Gastrocnemius medialis (tissue), 4 donors: Measurements from ENCODE around the gene UGT1A9.

Experiments
- CTCF ChIP-seq, 5 experiments: fragments of 450-650 bp in 3 of 5; fragments of 200-600 bp in 2 of 5; sonication (generic) in 2 of 5; IDR thresholded peaks in 4 of 5; conservative IDR thresholded peaks in 1 of 5; 1 replicate in 4 of 5; 2 replicates in 1 of 5; pipeline ENCODE4 v1.5.1; 2016 to 2019; ENCODE audit warnings: antibody characterized with exemption in 5 of 5, mild to moderate bottlenecking in 3 of 5, moderate library complexity in 3 of 5
- POLR2A ChIP-seq, 2 donors: fragments of 450-650 bp; IDR thresholded peaks; one replicate each; pipeline ENCODE4 v1.6.1; 2017; ENCODE audit warnings: antibody characterized with exemption in 2 of 2, mild to moderate bottlenecking in 2 of 2, moderate library complexity in 2 of 2

- no peak for TF ChIP-seq CTCF (IDR thresholded peaks at IDR 0.05 in 4 of 5, conservative IDR thresholded peaks at IDR 0.05 in 1 of 5)
- no peak for TF ChIP-seq POLR2A (IDR thresholded peaks at IDR 0.05)
Observed at GRCh38 chr2:233807215-233807865, 135.6 kb downstream of the UGT1A9 start.
